Activated CD4-positive, alpha-beta memory T cell treated with anti-CD3 and anti-CD28 coated beads for 36 hours (primary cell): ENCODE results near the gene TTYH3. TPM values are rescaled to one million over a fixed set of nuclear protein-coding genes. Genes with fewer than 3 reads are reported as not detected.

Experiments
- CTCF ChIA-PET: fragments of 350-600 bp; sonication (Branson Sonifier 250); formaldehyde crosslinking; loops from one replicate; lab custom pipeline; 2021; ENCODE audit warnings: antibody characterized with exemption, inconsistent platforms; lab: Charles Lee
- POLR2A ChIA-PET: fragments of 350-600 bp; sonication (Branson Sonifier 250); formaldehyde crosslinking; loops from one replicate; lab custom pipeline; 2021; ENCODE audit warnings: antibody characterized with exemption; lab: Charles Lee
- DNase-seq: peaks from one replicate; pipeline ENCODE4 v3.0.0-alpha.2; 2020
- H3K27ac Mint-ChIP-seq: one replicate; pipeline ENCODE4 v1.8.0; 2021; ENCODE audit warnings: mixed read lengths
- H3K27me3 Mint-ChIP-seq: one replicate; pipeline ENCODE4 v1.8.0; 2021; ENCODE audit warnings: mixed read lengths
- H3K36me3 Mint-ChIP-seq: one replicate; pipeline ENCODE4 v1.8.0; 2021; ENCODE audit warnings: mixed read lengths
- H3K4me1 Mint-ChIP-seq: one replicate; pipeline ENCODE4 v1.8.0; 2021; ENCODE audit warnings: low read depth, mixed read lengths
- H3K4me3 Mint-ChIP-seq: one replicate; pipeline ENCODE4 v1.8.0; 2021; ENCODE audit warnings: mild to moderate bottlenecking, mixed read lengths
- H3K9me3 Mint-ChIP-seq: one replicate; pipeline ENCODE4 v1.8.0; 2021; ENCODE audit warnings: mixed read lengths
- intact Hi-C: fragments of 100-400 bp; cut with micrococcal nuclease; formaldehyde crosslinking; loops from one replicate; pipeline ENCODE4 v1.15.1; 2023
- total RNA-seq, 2 experiments: library from RNA; stranded (reverse); gene quantifications; one replicate each; pipeline ENCODE4 v1.2.3, GENCODE V29; 2021

Gene TTYH3
- total RNA-seq, 2 experiments from 2014 or later = 13.5 to 14.8 TPM

GRCh38 chr7:2643386-2644219, 11.8 kb downstream of the TTYH3 start:
- H3K9me3 Mint-ChIP-seq = no peaks in the 10 kb centered on the region
- H3K27ac Mint-ChIP-seq = no peak overlapping the region
- no peak overlapping the region for H3K4me3 Mint-ChIP-seq
- peak; percentile 17 for DNase-seq
- ChIA-PET POLR2A (interaction anchor here (0.5 kb wide), 1 partner anchor 173 kb away, joined by 4 read pairs; no protein-coding TSS in a partner anchor), CTCF (interaction anchor here (0.6 to 2.3 kb wide), 2 partner anchors 67 to 192 kb away, joined by 3 to 8 read pairs; no protein-coding TSS in a partner anchor)
- H3K27me3 Mint-ChIP-seq = no peaks in the 10 kb centered on the region
- no peaks in the 10 kb centered on the region for H3K36me3 Mint-ChIP-seq
- intact Hi-C loops = no loop called here
- peaks cover 14% of the 10 kb centered on the region for H3K4me1 Mint-ChIP-seq

GRCh38 chr7:2644220-2644561, 12.4 kb downstream of the TTYH3 start:
- POLR2A ChIA-PET = interaction anchor here (0.5 kb wide), 1 partner anchor 172 kb away, joined by 4 read pairs; no protein-coding TSS in a partner anchor
- CTCF ChIA-PET = interaction anchor here (0.6 to 2.3 kb wide), 2 partner anchors 66 to 193 kb away, joined by 3 to 8 read pairs; no protein-coding TSS in a partner anchor
- Mint-ChIP-seq H3K27ac (no peak overlapping the region), H3K9me3 (no peaks in the 10 kb centered on the region), H3K4me1 (peaks cover 14% of the 10 kb centered on the region), H3K4me3 (no peak overlapping the region), H3K27me3 (no peaks in the 10 kb centered on the region), H3K36me3 (no peaks in the 10 kb centered on the region)
- intact Hi-C loops = no loop called here
- DNase-seq = no peak

GRCh38 chr7:2644562-2645273, 12.9 kb downstream of the TTYH3 start:
- Mint-ChIP-seq H3K9me3 (no peaks in the 10 kb centered on the region), H3K27ac (no peak overlapping the region), H3K4me1 (peaks cover 14% of the 10 kb centered on the region), H3K4me3 (no peak overlapping the region), H3K36me3 (no peaks in the 10 kb centered on the region), H3K27me3 (no peaks in the 10 kb centered on the region)
- DNase-seq = no peak
- POLR2A ChIA-PET = no interaction called here
- CTCF ChIA-PET = interaction anchor here (0.6 to 2.3 kb wide), 3 partner anchors 26 to 194 kb away, joined by 3 to 8 read pairs (median 3); no protein-coding TSS in a partner anchor
- intact Hi-C loops = no loop called here

- no peaks in the 10 kb centered on the region for H3K36me3 Mint-ChIP-seq
- H3K9me3 Mint-ChIP-seq = no peaks in the 10 kb centered on the region
- peak; percentile 46 for DNase-seq
- ChIA-PET POLR2A (no interaction called here), CTCF (interaction anchor here (1.0 to 2.3 kb wide), 2 partner anchors 25 to 65 kb away, joined by 3 to 8 read pairs; no protein-coding TSS in a partner anchor)
- H3K27me3 Mint-ChIP-seq = no peaks in the 10 kb centered on the region
- H3K27ac Mint-ChIP-seq = no peak overlapping the region
- intact Hi-C loops = no loop called here
- H3K4me1 Mint-ChIP-seq = peaks cover 14% of the 10 kb centered on the region
- H3K4me3 Mint-ChIP-seq = no peak overlapping the region
Observed at GRCh38 chr7:2645274-2645868, 13.6 kb downstream of the TTYH3 start.

GRCh38 chr7:2646336-2646679, 14.5 kb downstream of the TTYH3 start:
- DNase-seq = no peak
- no peak overlapping the region for H3K4me3 Mint-ChIP-seq
- intact Hi-C loops = no loop called here
- no peaks in the 10 kb centered on the region for H3K9me3 Mint-ChIP-seq
- H3K4me1 Mint-ChIP-seq = peaks cover 14% of the 10 kb centered on the region
- POLR2A ChIA-PET = no interaction called here
- H3K36me3 Mint-ChIP-seq = no peaks in the 10 kb centered on the region
- H3K27ac Mint-ChIP-seq = no peak overlapping the region
- CTCF ChIA-PET = no interaction called here
- no peaks in the 10 kb centered on the region for H3K27me3 Mint-ChIP-seq

- no peaks in the 10 kb centered on the region for H3K27me3 Mint-ChIP-seq
- POLR2A ChIA-PET = no interaction called here
- H3K9me3 Mint-ChIP-seq = no peaks in the 10 kb centered on the region
- H3K4me1 Mint-ChIP-seq = peaks cover 14% of the 10 kb centered on the region
- H3K27ac Mint-ChIP-seq = no peak overlapping the region
- CTCF ChIA-PET = no interaction called here
- intact Hi-C loops = no loop called here
- H3K4me3 Mint-ChIP-seq = no peak overlapping the region
- no peak for DNase-seq
- H3K36me3 Mint-ChIP-seq = no peaks in the 10 kb centered on the region
Observed at GRCh38 chr7:2646680-2647571, 15.1 kb downstream of the TTYH3 start.

- CTCF ChIA-PET = no interaction called here
- POLR2A ChIA-PET = no interaction called here
- DNase-seq = no peak
- H3K4me1 Mint-ChIP-seq = peaks cover 14% of the 10 kb centered on the region
- no peaks in the 10 kb centered on the region for H3K9me3 Mint-ChIP-seq
- no peak overlapping the region for H3K27ac Mint-ChIP-seq
- intact Hi-C loops = no loop called here
- no peak overlapping the region for H3K4me3 Mint-ChIP-seq
- no peaks in the 10 kb centered on the region for H3K36me3 Mint-ChIP-seq
- H3K27me3 Mint-ChIP-seq = no peaks in the 10 kb centered on the region
Observed at GRCh38 chr7:2647594-2648172, 15.9 kb downstream of the TTYH3 start.

GRCh38 chr7:2649139-2649838, 17.5 kb downstream of the TTYH3 start:
- no peaks in the 10 kb centered on the region for H3K36me3 Mint-ChIP-seq
- no peaks in the 10 kb centered on the region for H3K9me3 Mint-ChIP-seq
- peaks cover 13% of the 10 kb centered on the region for H3K4me1 Mint-ChIP-seq
- intact Hi-C loops = no loop called here
- H3K27me3 Mint-ChIP-seq = no peaks in the 10 kb centered on the region
- ChIA-PET POLR2A (no interaction called here), CTCF (no interaction called here)
- H3K4me3 Mint-ChIP-seq = no peak overlapping the region
- no peak for DNase-seq
- no peak overlapping the region for H3K27ac Mint-ChIP-seq

- Mint-ChIP-seq H3K27me3 (no peaks in the 10 kb centered on the region), H3K9me3 (no peaks in the 10 kb centered on the region), H3K4me3 (no peak overlapping the region), H3K36me3 (no peaks in the 10 kb centered on the region), H3K27ac (no peak overlapping the region), H3K4me1 (peaks cover 6% of the 10 kb centered on the region)
- ChIA-PET CTCF (interaction anchor here (1.1 kb wide), 1 partner anchor 60 kb away, joined by 3 read pairs; no protein-coding TSS in a partner anchor), POLR2A (no interaction called here)
- no peak for DNase-seq
- intact Hi-C loops = no loop called here
Observed at GRCh38 chr7:2649991-2650390, 18.2 kb downstream of the TTYH3 start.

- Mint-ChIP-seq H3K9me3 (no peaks in the 10 kb centered on the region), H3K4me3 (no peak overlapping the region), H3K27me3 (no peaks in the 10 kb centered on the region), H3K36me3 (no peaks in the 10 kb centered on the region), H3K27ac (no peak overlapping the region), H3K4me1 (peaks cover 2% of the 10 kb centered on the region)
- intact Hi-C loops = no loop called here
- ChIA-PET CTCF (interaction anchor here (1.1 kb wide), 1 partner anchor 59 kb away, joined by 3 read pairs; no protein-coding TSS in a partner anchor), POLR2A (no interaction called here)
- no peak for DNase-seq
Observed at GRCh38 chr7:2650451-2650850, 18.7 kb downstream of the TTYH3 start.

- intact Hi-C loops = no loop called here
- no peak for DNase-seq
- ChIA-PET POLR2A (no interaction called here), CTCF (interaction anchor here (1.1 kb wide), 1 partner anchor 59 kb away, joined by 3 read pairs; no protein-coding TSS in a partner anchor)
- Mint-ChIP-seq H3K27me3 (no peaks in the 10 kb centered on the region), H3K27ac (no peak overlapping the region), H3K4me3 (no peak overlapping the region), H3K9me3 (no peaks in the 10 kb centered on the region), H3K4me1 (no peaks in the 10 kb centered on the region), H3K36me3 (no peaks in the 10 kb centered on the region)
Observed at GRCh38 chr7:2651336-2651735, 19.6 kb downstream of the TTYH3 start.
